GM12891 (cell line): Measurements from ENCODE around the gene SYMPK.
"Not testable (repeated sequence)": the region's sequence is repeated elsewhere in the genome, so short reads cannot be mapped to it uniquely, and the experiment has no call there.

Experiments
- DNase-seq: peaks from one replicate; pipeline ENCODE4 v3.0.0; 2011; ENCODE audit warnings: low spot score; ENCODE audit not compliant: insufficient read length
- FAIRE-seq: peaks from 2 replicates; lab custom pipeline; 2011; peaks lifted over from hg19 to GRCh38; lab: Jason Lieb, UNC
- PAX5 ChIP-seq: IDR thresholded peaks from 2 replicates; pipeline ENCODE4 v1.6.1; 2011; ENCODE audit warnings: low read length, moderate library complexity, mild to moderate bottlenecking; ENCODE audit not compliant: insufficient read depth, severe bottlenecking
- POLR2A ChIP-seq: IDR thresholded peaks from 2 replicates; pipeline ENCODE4 v1.6.1; 2011; ENCODE audit warnings: low read depth, low read length, control low read depth
- POLR2AphosphoS5 ChIP-seq: IDR thresholded peaks from 2 replicates; pipeline ENCODE4 v1.6.1; 2011; ENCODE audit warnings: low read depth, low read length, control low read depth
- POU2F2 ChIP-seq: IDR thresholded peaks from 2 replicates; pipeline ENCODE4 v1.6.1; 2011; ENCODE audit warnings: low read depth, mild to moderate bottlenecking, control low read depth, low read length, moderate library complexity
- SPI1 ChIP-seq: IDR thresholded peaks from 2 replicates; pipeline ENCODE4 v1.6.1; 2011; ENCODE audit warnings: low read depth, low read length, control low read depth
- TAF1 ChIP-seq: IDR thresholded peaks from 2 replicates; pipeline ENCODE4 v1.6.1; 2011; ENCODE audit warnings: low read depth, low read length, control low read depth

The SYMPK gene

GRCh38 chr19:45900738-45901431 is 37.9 kb upstream of the SYMPK start:
- no peak for DNase-seq
- FAIRE-seq, result no peak
- TF ChIP-seq PAX5 (no peak), SPI1 (no peak), POLR2A (no peak), POU2F2 (no peak), POLR2AphosphoS5 (no peak), TAF1 (no peak)

GRCh38 chr19:45899919-45900589 is 37.1 kb upstream of the SYMPK start:
- FAIRE-seq, result no peak
- DNase-seq, result no peak
- TF ChIP-seq POU2F2 (no peak), TAF1 (no peak)

GRCh38 chr19:45899253-45899652 is 36.3 kb upstream of the SYMPK start:
- DNase-seq (no peak), FAIRE-seq (no peak)
- TF ChIP-seq POLR2AphosphoS5, result no peak
- no peak for TF ChIP-seq SPI1
- no peak for TF ChIP-seq TAF1

GRCh38 chr19:45897261-45897812 is 34.4 kb upstream of the SYMPK start:
- DNase-seq, result no peak
- no peak for TF ChIP-seq POLR2A
- 0 out of 2 replicates have a peak, but pooled peaks have one; percentile 6 for TF ChIP-seq SPI1
- TF ChIP-seq POLR2AphosphoS5, result no peak
- TF ChIP-seq POU2F2, result no peak
- TF ChIP-seq PAX5, result no peak
- no peak for FAIRE-seq

GRCh38 chr19:45895983-45896599 is 33.1 kb upstream of the SYMPK start:
- not testable (repeated sequence) for FAIRE-seq, DNase-seq

GRCh38 chr19:45895519-45895972 is 32.6 kb upstream of the SYMPK start:
- DNase-seq (no peak), FAIRE-seq (no peak)
- no peak for TF ChIP-seq POLR2AphosphoS5
- TF ChIP-seq POU2F2, result no peak
- no peak for TF ChIP-seq PAX5
- TF ChIP-seq TAF1, result no peak
- no peak for TF ChIP-seq POLR2A
- no peak for TF ChIP-seq SPI1

GRCh38 chr19:45890877-45891276 is 27.9 kb upstream of the SYMPK start:
- DNase-seq (no peak), FAIRE-seq (no peak)
- TF ChIP-seq POLR2A (no peak), POLR2AphosphoS5 (no peak), PAX5 (no peak), SPI1 (no peak), POU2F2 (no peak), TAF1 (no peak)

- TF ChIP-seq SPI1 (no peak), POLR2A (no peak), POLR2AphosphoS5 (no peak), POU2F2 (no peak), PAX5 (no peak), TAF1 (no peak)
- FAIRE-seq (no peak), DNase-seq (no peak)
Observed at GRCh38 chr19:45889210-45889885, 26.4 kb upstream of the SYMPK start.

- TF ChIP-seq SPI1 (no peak), PAX5 (no peak), POU2F2 (no peak), POLR2AphosphoS5 (no peak), POLR2A (no peak), TAF1 (no peak)
- no peak for FAIRE-seq
- no peak for DNase-seq
Observed at GRCh38 chr19:45887200-45887710, 24.3 kb upstream of the SYMPK start.
